Measurements from ENCODE around the gene UFSP1. TPM values are rescaled to one million over a fixed set of nuclear protein-coding genes. Genes with fewer than 3 reads are reported as not detected.
A peak's percentile ranks its signal among the peaks of the same experiment; 100 is the strongest.

The UFSP1 gene
- total RNA-seq, 4 donors from 2014 or later: 2.0 to 7.1 (median 4.0) TPM

- Histone ChIP-seq H3K4me1 (peaks cover 18 to 49% of the 10 kb centered on the region in 2 donors), H3K4me3 (peak overlapping the region; percentile 67 to 90 (median 81)), H3K27ac (peak overlapping the region; percentile 82 to 95 (median 91)), H3K9me3 (no peaks in the 10 kb centered on the region), H3K36me3 (no peaks in the 10 kb centered on the region), H3K27me3 (peaks cover 0 to 6% (median 0%) of the 10 kb centered on the region in 3 donors)
- intact Hi-C loops (cut with DNase I; ENCODE audit: low total_unique reads): loop anchor here (2.0 to 10.0 kb wide), 2 partner anchors 191 to 351 kb away; partner anchors contain the start of genes FIS1 and TRIM56
- in situ Hi-C loops (cut with MboI; ENCODE audit: low sequenced_read_pairs in 4 of 4): loop anchor here in 1 of 4 donors (5.0 kb wide), 1 partner anchor 163 kb away; no protein-coding TSS in a partner anchor
- DNase-seq (peak in 1 of 2 donors; percentile 27), ATAC-seq (no peak)
- TF ChIP-seq CTCF (IDR thresholded peaks at IDR 0.05 in 4 of 5, conservative IDR thresholded peaks at IDR 0.05 in 1 of 5) (no peak), POLR2A (IDR thresholded peaks at IDR 0.05) (no peak)
Measured at GRCh38 chr7:100893910-100894721, 4.6 kb upstream of the UFSP1 start.

DNA sequence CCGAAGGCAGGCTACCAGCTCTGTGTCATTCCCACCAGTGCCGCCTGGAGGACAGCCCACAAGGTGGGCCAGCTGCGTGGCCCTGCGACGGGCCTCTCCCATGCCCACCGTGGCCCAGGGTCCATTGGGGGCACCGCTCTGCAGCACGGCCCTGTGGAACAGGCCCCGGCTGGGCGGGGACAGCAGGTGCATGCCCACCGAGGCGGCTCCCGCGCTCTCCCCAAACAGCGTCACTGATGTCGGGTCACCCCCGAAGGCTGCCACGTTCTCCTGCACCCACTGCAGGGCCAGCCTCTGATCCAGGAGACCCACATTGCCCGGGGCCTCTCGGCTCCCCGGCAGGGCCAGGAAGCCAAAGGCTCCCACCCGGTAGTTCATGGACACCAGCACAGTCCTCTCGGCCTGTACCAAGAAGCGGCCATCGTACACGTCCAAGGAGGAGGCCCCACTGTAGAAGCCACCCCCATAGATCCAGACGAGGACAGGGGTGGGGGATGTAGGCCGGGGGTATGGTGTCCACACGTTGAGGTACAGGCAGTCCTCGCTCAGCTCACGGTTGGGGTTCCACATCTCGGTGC, 3.9 kb upstream of the UFSP1 start:
- TF ChIP-seq POLR2A (IDR thresholded peaks at IDR 0.05) (no peak), CTCF (IDR thresholded peaks at IDR 0.05 in 4 of 5, conservative IDR thresholded peaks at IDR 0.05 in 1 of 5) (no peak)
- Histone ChIP-seq H3K27ac (peak overlapping the region; percentile 30 to 95 (median 91)), H3K4me1 (peaks cover 26 to 56% of the 10 kb centered on the region in 2 donors), H3K27me3 (peaks cover 0 to 6% (median 0%) of the 10 kb centered on the region in 3 donors), H3K4me3 (no peak overlapping the region), H3K9me3 (no peaks in the 10 kb centered on the region), H3K36me3 (peaks cover 0 to 2% of the 10 kb centered on the region in 2 donors)
- intact Hi-C loops (cut with DNase I; ENCODE audit: low total_unique reads) (loop anchor here (10.0 kb wide), 1 partner anchor 351 kb away; the partner anchor contains the start of gene FIS1), in situ Hi-C loops (cut with MboI; ENCODE audit: low sequenced_read_pairs in 4 of 4) (loop anchor here in 1 of 4 donors (5.0 kb wide), 1 partner anchor 164 kb away; no protein-coding TSS in a partner anchor)
- DNase-seq: no peak
- ATAC-seq: no peak

GRCh38 chr7:100892364-100893317, 3.1 kb upstream of the UFSP1 start:
- ATAC-seq (no peak), DNase-seq (no peak)
- intact Hi-C loops (cut with DNase I; ENCODE audit: low total_unique reads): loop anchor here (10.0 kb wide), 1 partner anchor 352 kb away; the partner anchor contains the start of gene FIS1
- Histone ChIP-seq H3K4me3 (no peak overlapping the region), H3K27me3 (peaks cover 0 to 6% (median 0%) of the 10 kb centered on the region in 3 donors), H3K9me3 (no peaks in the 10 kb centered on the region), H3K27ac (peak overlapping the region; percentile 30 to 95 (median 91)), H3K4me1 (peaks cover 32 to 64% of the 10 kb centered on the region in 2 donors), H3K36me3 (peaks cover 0 to 10% of the 10 kb centered on the region in 2 donors)
- TF ChIP-seq CTCF (IDR thresholded peaks at IDR 0.05 in 4 of 5, conservative IDR thresholded peaks at IDR 0.05 in 1 of 5) (no peak), POLR2A (IDR thresholded peaks at IDR 0.05) (no peak)
- in situ Hi-C loops (cut with MboI; ENCODE audit: low sequenced_read_pairs in 4 of 4): loop anchor here in 1 of 4 donors (5.0 kb wide), 1 partner anchor 165 kb away; no protein-coding TSS in a partner anchor

Measured in gastrocnemius medialis (tissue), 4 donors.